DND-41 (cell line): ENCODE measurements around the gene VEGFA.
A peak's percentile ranks its signal among the peaks of the same experiment; 100 is the strongest.
"Not testable (repeated sequence)": the region's sequence is repeated elsewhere in the genome, so short reads cannot be mapped to it uniquely, and the experiment has no call there.

ENCODE experiments used
- ATAC-seq: fragments of 200-7000 bp; cut with Tn5 transposase; 3 replicates; pipeline ENCODE4 v1.9.1; 2021; ENCODE audit warnings: low read depth; ENCODE audit not compliant: insufficient read depth
- DNase-seq: peaks from one replicate; pipeline ENCODE4 v3.0.0-alpha.2; 2020
- H2AFZ ChIP-seq: 2 replicates; pipeline ENCODE4 v1.6.0; 2012; ENCODE audit warnings: low read depth, low read length
- H3K27ac ChIP-seq: 2 replicates; pipeline ENCODE4 v1.5.1; 2012; ENCODE audit warnings: low read length, inconsistent platforms
- H3K27me3 ChIP-seq: fragments of 200-600 bp; sonication (generic); 2 replicates; pipeline ENCODE4 v1.6.0; 2012; ENCODE audit warnings: low read length, mild to moderate bottlenecking, inconsistent platforms; ENCODE audit not compliant: insufficient read depth, poor library complexity
- H3K36me3 ChIP-seq: 2 replicates; pipeline ENCODE4 v1.5.1; 2012; ENCODE audit warnings: low read length, inconsistent platforms; ENCODE audit not compliant: insufficient read depth
- H3K4me1 ChIP-seq: 2 replicates; pipeline ENCODE4 v1.5.1; 2012; ENCODE audit warnings: mild to moderate bottlenecking, low read length; ENCODE audit not compliant: insufficient read depth
- H3K4me2 ChIP-seq: 2 replicates; pipeline ENCODE4 v1.6.0; 2012; ENCODE audit warnings: mild to moderate bottlenecking, moderate library complexity, low read length, inconsistent platforms; ENCODE audit not compliant: insufficient read depth
- H3K4me3 ChIP-seq, 2 experiments: fragments of 200-600 bp in 1 of 2; shearing (Covaris generic) in 1 of 2; 2 replicates each; pipeline ENCODE4 v1.5.1; 2012 to 2016; ENCODE audit warnings: inconsistent platforms in 2 of 2, low read length in 2 of 2, mild to moderate bottlenecking in 2 of 2, low read depth in 1 of 2, moderate library complexity in 1 of 2
- H3K79me2 ChIP-seq: 2 replicates; pipeline ENCODE4 v1.6.0; 2012; ENCODE audit warnings: low read length, inconsistent platforms; ENCODE audit not compliant: insufficient read depth
- H3K9ac ChIP-seq: 2 replicates; pipeline ENCODE4 v1.6.0; 2012; ENCODE audit warnings: low read depth, mild to moderate bottlenecking, inconsistent platforms, low read length, moderate library complexity
- H3K9me3 ChIP-seq: 2 replicates; pipeline ENCODE4 v1.5.1; 2012; ENCODE audit warnings: low read length, moderate library complexity, mild to moderate bottlenecking, inconsistent platforms; ENCODE audit not compliant: insufficient read depth, severe bottlenecking
- H4K20me1 ChIP-seq: 2 replicates; pipeline ENCODE4 v1.6.0; 2012; ENCODE audit warnings: low read length; ENCODE audit not compliant: insufficient read depth
- CTCF ChIP-seq: IDR thresholded peaks from 2 replicates; pipeline ENCODE4 v1.5.1; 2012; ENCODE audit warnings: borderline replicate concordance, low read length, moderate library complexity, mild to moderate bottlenecking; ENCODE audit not compliant: poor library complexity, severe bottlenecking; ENCODE audit errors: extremely low read depth
- EZH2 ChIP-seq: IDR thresholded peaks from 3 replicates; pipeline ENCODE4 v1.6.1; 2012; ENCODE audit warnings: borderline replicate concordance, low read depth, mild to moderate bottlenecking, moderate library complexity, low read length, inconsistent platforms; ENCODE audit not compliant: severe bottlenecking

The VEGFA gene

GRCh38 chr6:43814111-43814510 lies 44.1 kb downstream of the VEGFA start:
- TF ChIP-seq EZH2 (no peak), CTCF (no peak)
- Histone ChIP-seq H3K27me3 (peaks cover 12% of the 10 kb centered on the region), H3K9ac (no peak overlapping the region), H3K27ac (no peak overlapping the region), H3K79me2 (no peaks in the 10 kb centered on the region), H3K4me2 (no peak overlapping the region), H3K4me1 (no peaks in the 10 kb centered on the region), H2AFZ (no peak overlapping the region), H3K9me3 (no peaks in the 10 kb centered on the region), H3K36me3 (no peaks in the 10 kb centered on the region), H4K20me1 (no peaks in the 10 kb centered on the region), H3K4me3 (no peak overlapping the region)
- DNase-seq, result no peak
- no peak for ATAC-seq

- Histone ChIP-seq H3K79me2 (no peaks in the 10 kb centered on the region), H3K27me3 (peaks cover 17% of the 10 kb centered on the region), H3K4me3 (no peak overlapping the region), H3K4me2 (no peak overlapping the region), H3K27ac (no peak overlapping the region), H3K4me1 (no peaks in the 10 kb centered on the region), H3K9ac (no peak overlapping the region), H2AFZ (no peak overlapping the region), H3K9me3 (no peaks in the 10 kb centered on the region), H3K36me3 (no peaks in the 10 kb centered on the region), H4K20me1 (no peaks in the 10 kb centered on the region)
- no peak for TF ChIP-seq CTCF
- no peak for TF ChIP-seq EZH2
- DNase-seq (no peak), ATAC-seq (no peak)
Observed at GRCh38 chr6:43814865-43815264, 44.9 kb downstream of the VEGFA start.

GRCh38 chr6:43817192-43817591 lies 47.2 kb downstream of the VEGFA start:
- Histone ChIP-seq H3K4me3 (no peak overlapping the region), H3K27ac (no peak overlapping the region), H3K27me3 (peaks cover 18% of the 10 kb centered on the region), H3K9me3 (no peaks in the 10 kb centered on the region), H3K9ac (no peak overlapping the region), H3K4me1 (no peaks in the 10 kb centered on the region), H2AFZ (no peak overlapping the region), H3K36me3 (no peaks in the 10 kb centered on the region), H4K20me1 (no peaks in the 10 kb centered on the region), H3K4me2 (no peak overlapping the region), H3K79me2 (no peaks in the 10 kb centered on the region)
- ATAC-seq, result peak; percentile 59
- TF ChIP-seq CTCF (peak; percentile 30), EZH2 (no peak)
- DNase-seq, result peak; percentile 33

GRCh38 chr6:43818973-43819372 lies 49.0 kb downstream of the VEGFA start:
- H3K9ac ChIP-seq, H3K9me3 ChIP-seq, H3K4me3 ChIP-seq, H4K20me1 ChIP-seq, H3K36me3 ChIP-seq, H3K4me2 ChIP-seq, ATAC-seq, H2AFZ ChIP-seq, H3K4me1 ChIP-seq, H3K79me2 ChIP-seq, DNase-seq, H3K27ac ChIP-seq: not testable (repeated sequence)
- peaks cover 22% of the 10 kb centered on the region for H3K27me3 ChIP-seq
